ENCODE results near the gene TULP4.

- TF ChIP-seq CTCF (conservative IDR thresholded peaks at IDR 0.05 in 1 of 2, IDR thresholded peaks at IDR 0.05 in 1 of 2; ENCODE audit: low read depth in 1 of 2, low read length in 2 of 2), result no peak
- no peak for TF ChIP-seq EZH2 (IDR thresholded peaks at IDR 0.05; ENCODE audit: low read length, missing control alignments)
These were observed 22.2 kb upstream of the TULP4 start for GRCh38 chr6:158290040-158290439.

All from fibroblast of lung (primary cell).